ENCODE data around the gene ABLIM3. TPM values are rescaled to one million over a fixed set of nuclear protein-coding genes. Genes with fewer than 3 reads are reported as not detected.

The ABLIM3 gene
- total and polyA plus RNA-seq, 8 donors = 1.3 to 8.1 (median 2.5) TPM

- Histone ChIP-seq H3K4me3 (no peak overlapping the region), H3K27me3 (no peaks in the 10 kb centered on the region), H3K36me3 (no peaks in the 10 kb centered on the region), H3K27ac (no peak overlapping the region), H3K4me1 (peaks cover 0 to 6% (median 5%) of the 10 kb centered on the region in 3 donors), H3K9me3 (no peaks in the 10 kb centered on the region)
- ATAC-seq (no peak), FAIRE-seq (no peak), DNase-seq (no peak)
- no peak for TF ChIP-seq CTCF (IDR thresholded peaks at IDR 0.05)
- intact Hi-C loops (cut with DNase I) = loop anchor here in 1 of 3 donors (10.0 kb wide), 1 partner anchor 94 kb away; no protein-coding TSS in a partner anchor
- 54 to 62% methylated on average over 8 of the region's 8 CpGs for WGBS, 2 donors
Measured at GRCh38 chr5:149130121-149130914, 11.0 kb upstream of the ABLIM3 start.

- FAIRE-seq = no peak
- Histone ChIP-seq H3K27ac (no peak overlapping the region), H3K27me3 (no peaks in the 10 kb centered on the region), H3K4me3 (no peak overlapping the region), H3K9me3 (no peaks in the 10 kb centered on the region), H3K36me3 (no peaks in the 10 kb centered on the region), H3K4me1 (peaks cover 4 to 7% (median 4%) of the 10 kb centered on the region in 3 donors)
- WGBS, 2 donors = 78 to 100% methylated on average over 1 of the region's 1 CpG
- DNase-seq = no peak
- no peak for TF ChIP-seq CTCF (IDR thresholded peaks at IDR 0.05)
- intact Hi-C loops (cut with DNase I) = loop anchor here in 1 of 3 donors (10.0 kb wide), 1 partner anchor 92 kb away; no protein-coding TSS in a partner anchor
- ATAC-seq = no peak
Measured at GRCh38 chr5:149132474-149132873, 8.8 kb upstream of the ABLIM3 start.

- H3K36me3 ChIP-seq = no peaks in the 10 kb centered on the region
- DNase-seq = peak in 2 of 6 donors; percentile 36 to 57
- peaks cover 4 to 7% (median 4%) of the 10 kb centered on the region in 3 donors for H3K4me1 ChIP-seq
- intact Hi-C loops (cut with DNase I) = loop anchor here in 1 of 3 donors (10.0 kb wide), 1 partner anchor 91 kb away; no protein-coding TSS in a partner anchor
- FAIRE-seq = no peak
- no peak overlapping the region for H3K4me3 ChIP-seq
- WGBS, 2 donors = 77 to 80% methylated on average over 11 of the region's 11 CpGs
- peaks cover 0 to under 1% (median 0%) of the 10 kb centered on the region in 4 donors for H3K27me3 ChIP-seq
- peak; percentile 40 to 81 (median 72) for ATAC-seq
- H3K9me3 ChIP-seq = no peaks in the 10 kb centered on the region
- TF ChIP-seq CTCF (IDR thresholded peaks at IDR 0.05) = no peak
- no peak overlapping the region for H3K27ac ChIP-seq
Measured at GRCh38 chr5:149133795-149134777, 7.2 kb upstream of the ABLIM3 start.

GRCh38 chr5:149134778-149135500 lies 6.4 kb upstream of the ABLIM3 start:
- ATAC-seq = no peak
- Histone ChIP-seq H3K27me3 (peaks cover 0 to 4% (median 0%) of the 10 kb centered on the region in 4 donors), H3K27ac (no peak overlapping the region), H3K4me3 (no peak overlapping the region), H3K36me3 (no peaks in the 10 kb centered on the region), H3K9me3 (no peaks in the 10 kb centered on the region), H3K4me1 (peaks cover 4 to 7% (median 4%) of the 10 kb centered on the region in 3 donors)
- no peak for TF ChIP-seq CTCF (IDR thresholded peaks at IDR 0.05)
- intact Hi-C loops (cut with DNase I) = loop anchor here in 1 of 3 donors (10.0 kb wide), 1 partner anchor 90 kb away; no protein-coding TSS in a partner anchor
- 78 to 81% methylated on average over 6 of the region's 6 CpGs for WGBS, 2 donors
- no peak for FAIRE-seq
- DNase-seq = no peak
